Uterus (tissue), 4 donors: ENCODE data around the gene MAPRE3. TPM values are rescaled to one million over a fixed set of nuclear protein-coding genes. Genes with fewer than 3 reads are reported as not detected.
A peak's percentile ranks its signal among the peaks of the same experiment; 100 is the strongest.

Experiments used
- DNase-seq, 2 donors: peaks; one replicate each; pipeline ENCODE4 v3.0.0-alpha.2; 2019 to 2020
- H3K27ac ChIP-seq, 2 donors: fragments of 200-600 bp; sonication (generic); 1 replicate in 1 of 2; 2 replicates in 1 of 2; pipeline ENCODE4 v1.5.1; 2016 to 2018
- H3K27me3 ChIP-seq, 2 donors: fragments of 200-600 bp; sonication (generic); one replicate each; pipeline ENCODE4 v1.5.1; 2018 to 2019; ENCODE audit warnings: control low read depth in 1 of 2
- H3K36me3 ChIP-seq, 2 donors: fragments of 200-600 bp; sonication (generic); one replicate each; pipeline ENCODE4 v1.5.1; 2019; ENCODE audit warnings: control low read depth in 1 of 2
- H3K4me1 ChIP-seq, 2 donors: fragments of 200-600 bp; sonication (generic); one replicate each; pipeline ENCODE4 v1.5.1; 2018 to 2019; ENCODE audit warnings: control low read depth in 1 of 2
- H3K4me3 ChIP-seq, 2 donors: fragments of 200-600 bp; sonication (generic); 1 replicate in 1 of 2; 2 replicates in 1 of 2; pipeline ENCODE4 v1.5.1; 2018 to 2019; ENCODE audit warnings: mild to moderate bottlenecking in 1 of 2
- H3K9me3 ChIP-seq, 2 donors: fragments of 200-600 bp; sonication (generic); one replicate each; pipeline ENCODE4 v1.5.1; 2019; ENCODE audit warnings: control low read depth in 1 of 2
- CTCF ChIP-seq, 4 experiments: fragments of 200-600 bp in 2 of 4; fragments of 450-650 bp in 2 of 4; sonication (generic) in 2 of 4; IDR thresholded peaks; one replicate each; pipeline ENCODE4 v1.5.1; 2016 to 2019; ENCODE audit warnings: antibody characterized with exemption in 4 of 4, mild to moderate bottlenecking in 2 of 4, moderate library complexity in 1 of 4
- POLR2A ChIP-seq, 2 donors: fragments of 450-650 bp; IDR thresholded peaks; one replicate each; pipeline ENCODE4 v1.6.1; 2016; ENCODE audit warnings: antibody characterized with exemption in 2 of 2, mild to moderate bottlenecking in 1 of 2, moderate library complexity in 1 of 2
- intact Hi-C: fragments of 100-400 bp; cut with DNase I; formaldehyde crosslinking; loops from one replicate; pipeline ENCODE4 v1.15.1; 2023; ENCODE audit warnings: low total_unique reads
- total RNA-seq, 4 donors: library from RNA; depleted of rRNA in 3 of 4; stranded (reverse); fragments of >200 nt in 3 of 4; gene quantifications; one replicate each; pipeline versions ENCODE4 v1.1.0 to v1.2.4, GENCODE V29; 2014 to 2023
- donor health status: DM: yes; HTN: yes; CAD: no.

MAPRE3 gene
- total RNA-seq, 4 donors from 2014 or later, result 2.9 to 49.6 (median 4.9) TPM

- no peak for DNase-seq
- H3K4me1 ChIP-seq, result peaks cover 0 to 8% of the 10 kb centered on the region in 2 donors
- intact Hi-C loops, result no loop called here
- no peaks in the 10 kb centered on the region for H3K9me3 ChIP-seq
- TF ChIP-seq POLR2A (IDR thresholded peaks at IDR 0.05), result no peak
- TF ChIP-seq CTCF (IDR thresholded peaks at IDR 0.05), result no peak
- no peaks in the 10 kb centered on the region for H3K27me3 ChIP-seq
- no peak overlapping the region for H3K4me3 ChIP-seq
- no peaks in the 10 kb centered on the region for H3K36me3 ChIP-seq
- no peak overlapping the region for H3K27ac ChIP-seq
Measured at GRCh38 chr2:27038631-27039339, 68.3 kb downstream of the MAPRE3 start.

DNA sequence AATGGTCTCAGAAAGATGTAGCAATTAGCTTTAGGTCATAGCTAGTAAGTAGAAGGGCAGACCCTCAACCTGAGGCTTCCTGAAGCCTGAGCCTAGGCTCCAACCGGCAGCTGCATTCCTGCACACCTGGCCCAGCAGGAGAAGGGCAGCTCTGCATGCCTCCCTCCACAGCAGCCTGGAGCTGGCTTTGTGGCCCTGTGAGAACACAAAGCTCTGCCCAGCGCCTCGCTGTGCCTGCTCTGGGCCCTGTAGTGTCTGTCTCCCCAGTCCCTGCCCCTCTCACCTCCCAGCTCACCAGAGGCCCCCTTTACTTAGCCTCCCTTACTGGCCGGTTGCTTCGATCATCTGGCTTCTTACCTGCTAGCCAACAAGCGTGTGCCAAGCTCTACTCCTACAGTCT, 69.0 kb downstream of the MAPRE3 start:
- Histone ChIP-seq H3K36me3 (no peaks in the 10 kb centered on the region), H3K27ac (no peak overlapping the region), H3K9me3 (no peaks in the 10 kb centered on the region), H3K4me3 (no peak overlapping the region), H3K4me1 (peaks cover 0 to 4% of the 10 kb centered on the region in 2 donors), H3K27me3 (no peaks in the 10 kb centered on the region)
- TF ChIP-seq POLR2A (IDR thresholded peaks at IDR 0.05) (no peak), CTCF (IDR thresholded peaks at IDR 0.05) (no peak)
- intact Hi-C loops, result no loop called here
- DNase-seq, result no peak

DNA sequence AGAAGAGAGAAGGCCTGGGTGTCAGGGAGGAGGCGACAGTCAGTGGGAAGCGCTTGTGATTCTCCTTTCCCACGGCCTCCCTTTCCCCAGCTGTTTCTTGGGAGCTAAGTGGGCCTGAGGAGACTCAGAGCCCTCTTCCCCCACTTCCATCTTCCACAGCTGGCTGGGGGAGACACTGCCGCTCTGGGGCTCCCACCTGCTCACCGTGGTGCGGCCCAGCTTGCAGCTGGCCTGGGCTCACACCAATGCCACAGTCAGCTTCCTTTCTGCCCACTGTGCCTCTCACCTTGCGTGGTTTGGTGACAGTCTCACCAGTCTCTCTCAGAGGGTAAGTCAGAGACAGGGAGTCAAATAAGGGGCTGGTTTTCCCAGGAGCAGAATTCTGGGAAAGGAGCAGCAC, 69.4 kb downstream of the MAPRE3 start:
- intact Hi-C loops, result no loop called here
- H3K27ac ChIP-seq, result no peak overlapping the region
- TF ChIP-seq CTCF (IDR thresholded peaks at IDR 0.05), result no peak
- no peak for TF ChIP-seq POLR2A (IDR thresholded peaks at IDR 0.05)
- H3K36me3 ChIP-seq, result no peaks in the 10 kb centered on the region
- no peaks in the 10 kb centered on the region for H3K27me3 ChIP-seq
- H3K4me3 ChIP-seq, result no peak overlapping the region
- peaks cover 0 to under 1% of the 10 kb centered on the region in 2 donors for H3K4me1 ChIP-seq
- no peak for DNase-seq
- no peaks in the 10 kb centered on the region for H3K9me3 ChIP-seq

DNA sequence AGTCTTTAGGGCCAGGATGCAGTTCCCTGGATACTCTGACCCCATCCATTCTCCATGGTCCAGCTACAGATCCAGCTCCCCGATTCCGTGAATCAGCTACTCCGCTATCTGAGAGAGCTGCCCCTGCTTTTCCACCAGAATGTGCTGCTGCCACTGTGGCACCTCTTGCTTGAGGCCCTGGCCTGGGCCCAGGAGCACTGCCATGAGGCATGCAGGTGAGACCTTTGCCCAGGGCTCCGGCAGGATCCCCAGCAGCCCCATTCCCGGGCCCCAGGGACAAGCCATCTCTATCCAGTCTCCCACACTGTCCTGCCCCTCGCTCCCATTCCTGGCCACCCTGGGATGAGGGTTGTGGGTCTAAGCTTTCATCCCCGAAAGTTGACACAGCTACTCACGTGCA, 69.8 kb downstream of the MAPRE3 start:
- Histone ChIP-seq H3K36me3 (no peaks in the 10 kb centered on the region), H3K4me3 (no peak overlapping the region), H3K9me3 (no peaks in the 10 kb centered on the region), H3K27ac (no peak overlapping the region), H3K4me1 (no peaks in the 10 kb centered on the region), H3K27me3 (no peaks in the 10 kb centered on the region)
- intact Hi-C loops, result no loop called here
- TF ChIP-seq CTCF (IDR thresholded peaks at IDR 0.05) (no peak), POLR2A (IDR thresholded peaks at IDR 0.05) (no peak)
- DNase-seq, result no peak

GRCh38 chr2:27041752-27042151, 71.3 kb downstream of the MAPRE3 start:
- Histone ChIP-seq H3K27ac (peak overlapping the region; percentile 14 to 22), H3K4me3 (no peak overlapping the region), H3K9me3 (no peaks in the 10 kb centered on the region), H3K27me3 (no peaks in the 10 kb centered on the region), H3K36me3 (no peaks in the 10 kb centered on the region), H3K4me1 (no peaks in the 10 kb centered on the region)
- DNase-seq, result no peak
- TF ChIP-seq CTCF (IDR thresholded peaks at IDR 0.05) (no peak), POLR2A (IDR thresholded peaks at IDR 0.05) (no peak)
- intact Hi-C loops, result no loop called here
